ENCODE data around the gene SLC13A5.

DNA sequence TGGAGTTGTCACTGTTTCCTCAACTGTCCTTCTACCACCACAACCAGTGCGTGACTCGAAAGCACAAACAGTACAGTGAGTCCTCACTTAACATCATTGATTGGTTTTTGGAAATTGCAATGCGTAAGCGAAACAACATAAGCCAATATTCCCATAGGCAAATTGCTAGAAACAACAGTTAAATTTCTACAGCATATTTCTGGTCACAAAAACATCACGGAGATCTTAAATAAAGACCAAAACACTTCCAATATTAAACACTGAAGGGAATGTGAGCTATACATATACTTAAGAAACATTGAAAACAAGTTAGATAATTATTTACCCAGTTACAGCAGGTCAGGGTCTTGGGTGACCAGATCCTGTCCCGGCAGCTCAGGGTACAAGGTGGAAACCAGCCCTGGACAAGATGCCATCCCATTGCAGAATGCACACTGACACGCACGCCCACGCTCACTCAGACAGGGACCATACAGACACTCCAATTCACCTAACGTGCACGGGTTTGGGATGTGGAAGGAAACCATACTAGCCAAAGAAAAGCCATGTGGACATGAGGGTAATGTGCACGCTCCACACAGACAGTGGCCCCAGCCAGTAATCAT lies 4.7 kb downstream of the SLC13A5 start:
- TF ChIP-seq, protein P1, sequence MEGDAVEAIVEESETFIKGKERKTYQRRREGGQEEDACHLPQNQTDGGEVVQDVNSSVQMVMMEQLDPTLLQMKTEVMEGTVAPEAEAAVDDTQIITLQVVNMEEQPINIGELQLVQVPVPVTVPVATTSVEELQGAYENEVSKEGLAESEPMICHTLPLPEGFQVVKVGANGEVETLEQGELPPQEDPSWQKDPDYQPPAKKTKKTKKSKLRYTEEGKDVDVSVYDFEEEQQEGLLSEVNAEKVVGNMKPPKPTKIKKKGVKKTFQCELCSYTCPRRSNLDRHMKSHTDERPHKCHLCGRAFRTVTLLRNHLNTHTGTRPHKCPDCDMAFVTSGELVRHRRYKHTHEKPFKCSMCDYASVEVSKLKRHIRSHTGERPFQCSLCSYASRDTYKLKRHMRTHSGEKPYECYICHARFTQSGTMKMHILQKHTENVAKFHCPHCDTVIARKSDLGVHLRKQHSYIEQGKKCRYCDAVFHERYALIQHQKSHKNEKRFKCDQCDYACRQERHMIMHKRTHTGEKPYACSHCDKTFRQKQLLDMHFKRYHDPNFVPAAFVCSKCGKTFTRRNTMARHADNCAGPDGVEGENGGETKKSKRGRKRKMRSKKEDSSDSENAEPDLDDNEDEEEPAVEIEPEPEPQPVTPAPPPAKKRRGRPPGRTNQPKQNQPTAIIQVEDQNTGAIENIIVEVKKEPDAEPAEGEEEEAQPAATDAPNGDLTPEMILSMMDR (IDR thresholded peaks at IDR 0.05; ENCODE audit: low read depth, low read length, missing input control): no peak
- TF ChIP-seq GABPA (IDR thresholded peaks at IDR 0.05 in 1 of 2, conservative IDR thresholded peaks at IDR 0.05 in 1 of 2) (no peak), NR2F2 (IDR thresholded peaks at IDR 0.05) (no peak), TAF1 (conservative IDR thresholded peaks at IDR 0.05) (no peak), SP1 (IDR thresholded peaks at IDR 0.05) (peak; percentile 54)
- TF ChIP-seq, protein P2, sequence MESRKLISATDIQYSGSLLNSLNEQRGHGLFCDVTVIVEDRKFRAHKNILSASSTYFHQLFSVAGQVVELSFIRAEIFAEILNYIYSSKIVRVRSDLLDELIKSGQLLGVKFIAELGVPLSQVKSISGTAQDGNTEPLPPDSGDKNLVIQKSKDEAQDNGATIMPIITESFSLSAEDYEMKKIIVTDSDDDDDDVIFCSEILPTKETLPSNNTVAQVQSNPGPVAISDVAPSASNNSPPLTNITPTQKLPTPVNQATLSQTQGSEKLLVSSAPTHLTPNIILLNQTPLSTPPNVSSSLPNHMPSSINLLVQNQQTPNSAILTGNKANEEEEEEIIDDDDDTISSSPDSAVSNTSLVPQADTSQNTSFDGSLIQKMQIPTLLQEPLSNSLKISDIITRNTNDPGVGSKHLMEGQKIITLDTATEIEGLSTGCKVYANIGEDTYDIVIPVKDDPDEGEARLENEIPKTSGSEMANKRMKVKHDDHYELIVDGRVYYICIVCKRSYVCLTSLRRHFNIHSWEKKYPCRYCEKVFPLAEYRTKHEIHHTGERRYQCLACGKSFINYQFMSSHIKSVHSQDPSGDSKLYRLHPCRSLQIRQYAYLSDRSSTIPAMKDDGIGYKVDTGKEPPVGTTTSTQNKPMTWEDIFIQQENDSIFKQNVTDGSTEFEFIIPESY (IDR thresholded peaks at IDR 0.05): peak; percentile 26

Measured in liver (tissue), 3 donors.